Stimulated activated CD4-positive, alpha-beta T cell treated with anti-CD3 and anti-CD28 coated beads, Interleukin-15, amount 100 ng/mL, for 48 hours (primary cell): ENCODE results near the gene RAD9A.

Source experiments
- DNase-seq, 2 donors: peaks; one replicate each; pipeline ENCODE4 v3.0.0-alpha.2; 2020; ENCODE audit warnings: low read depth in 2 of 2

Gene RAD9A

GRCh38 chr11:67391304-67392182, at the start of gene RAD9A:
Gene RAD9A, plus strand, starts transcription at chr11:67391986. Its CDS starts 59 bp downstream, at chr11:67392045.
- DNase-seq = peak; percentile 85 to 90

DNA sequence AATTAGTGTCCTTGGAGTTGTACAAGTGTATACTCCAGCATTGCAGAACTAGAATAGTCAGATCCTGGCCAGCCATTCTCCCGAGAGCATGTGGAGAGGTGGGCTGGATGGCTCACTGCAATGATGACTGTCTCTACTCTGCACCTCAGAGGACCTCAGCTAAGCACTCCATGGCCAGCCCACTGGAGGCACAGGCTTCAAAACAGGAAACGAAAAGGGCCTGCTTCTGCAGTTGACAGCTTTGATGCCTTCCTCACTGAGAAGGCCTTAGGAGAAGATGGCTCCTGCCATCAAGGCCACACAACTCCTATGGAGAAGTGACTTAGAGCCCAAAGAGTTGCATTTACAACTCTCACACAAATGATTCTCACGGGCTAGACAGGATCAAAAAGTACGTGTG, 47.5 kb upstream of the RAD9A start:
- DNase-seq = no peak

- no peak for DNase-seq
These were observed 46.4 kb upstream of the RAD9A start for GRCh38 chr11:67345247-67345919.

DNA sequence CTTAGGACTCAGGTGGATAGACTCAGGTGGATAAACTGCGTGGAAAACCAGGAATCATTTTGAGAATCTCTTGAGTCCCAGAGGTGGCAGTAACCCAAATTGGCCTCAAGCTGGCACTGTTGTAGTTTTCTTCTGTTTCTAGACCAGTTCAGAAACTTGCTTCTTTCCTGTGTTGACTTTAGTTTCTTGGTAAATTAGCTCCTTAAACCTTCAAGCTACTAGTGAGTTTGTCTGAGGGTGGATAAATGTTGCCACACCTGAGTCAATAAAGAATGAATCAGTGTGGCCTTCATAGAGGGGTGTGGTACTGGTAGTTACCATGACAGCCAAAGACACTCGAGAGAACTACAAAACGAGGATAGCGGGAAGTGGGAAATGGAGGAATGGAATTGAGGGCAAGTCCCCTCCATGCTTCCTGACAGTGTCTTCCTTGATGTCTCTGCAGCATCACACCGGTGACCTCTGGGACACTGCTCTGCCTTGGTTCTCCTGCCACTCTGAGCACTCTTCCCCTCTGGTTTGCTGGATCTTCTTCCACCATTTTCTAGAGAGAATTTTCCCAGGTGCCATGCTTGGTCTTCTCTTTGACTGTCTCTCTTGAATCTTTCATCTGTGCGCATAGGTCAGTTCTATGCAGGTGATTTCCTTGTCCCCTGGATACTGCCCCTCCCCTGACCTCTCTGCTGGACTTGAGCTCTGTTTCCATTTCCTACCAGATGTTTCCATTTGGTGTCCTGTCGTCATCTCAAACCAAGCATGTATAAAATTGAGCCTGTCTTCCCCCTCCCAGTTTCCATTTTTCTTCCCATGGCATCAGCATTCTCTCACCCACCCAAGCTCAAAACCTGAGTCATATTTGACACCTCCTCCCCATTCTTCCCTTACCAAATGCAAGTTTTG, 45.6 kb upstream of the RAD9A start:
- no peak for DNase-seq

- DNase-seq = no peak
These were observed 43.6 kb upstream of the RAD9A start for GRCh38 chr11:67347964-67348749.

- no peak for DNase-seq
These were observed 42.8 kb upstream of the RAD9A start for GRCh38 chr11:67349036-67349435.

DNA sequence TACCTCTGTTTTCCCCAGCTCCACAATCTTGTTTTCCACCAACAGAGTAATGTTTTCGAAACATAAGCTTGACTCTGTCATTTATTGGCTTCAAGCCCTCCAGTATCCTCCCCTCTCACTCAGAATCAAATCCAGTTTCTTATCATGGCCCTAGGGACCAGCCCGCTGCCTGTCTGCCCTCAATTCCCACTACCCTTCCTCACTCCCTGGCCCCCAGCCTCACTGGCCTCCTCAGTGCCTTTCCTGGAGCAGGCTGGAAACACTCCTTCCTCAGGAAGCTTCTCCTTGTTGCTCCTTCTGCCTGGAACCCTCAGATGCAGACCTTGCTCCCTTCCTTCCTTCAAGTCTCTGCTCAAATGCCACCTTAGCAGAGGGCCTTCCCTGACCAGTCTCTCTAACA, 42.3 kb upstream of the RAD9A start:
- DNase-seq = no peak

DNA sequence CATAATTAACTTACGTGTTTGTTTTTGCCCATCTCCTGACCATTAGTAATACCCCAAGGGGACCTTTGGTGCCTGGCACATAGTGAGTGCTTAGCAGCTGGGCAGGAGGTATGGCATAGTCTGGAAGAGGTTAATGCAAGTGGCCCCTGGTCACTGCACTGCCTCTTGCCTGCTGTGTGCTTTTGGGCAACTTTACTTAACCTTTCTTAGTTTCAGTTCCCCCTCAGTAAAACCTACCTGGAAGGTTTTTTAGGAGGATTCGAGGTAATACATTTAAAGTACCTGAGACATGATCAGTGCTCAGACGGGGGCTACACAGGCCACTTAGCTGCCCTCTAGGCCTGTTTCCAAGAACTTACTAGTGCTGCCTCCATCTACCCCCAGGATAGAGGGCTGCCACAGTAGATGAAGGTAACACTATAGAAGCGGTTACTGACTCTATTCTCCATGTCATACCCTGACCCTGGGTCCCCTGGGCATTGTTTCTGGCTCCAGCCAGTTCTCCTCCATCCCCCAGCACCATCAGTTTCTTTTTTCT, 41.8 kb upstream of the RAD9A start:
- no peak for DNase-seq

DNA sequence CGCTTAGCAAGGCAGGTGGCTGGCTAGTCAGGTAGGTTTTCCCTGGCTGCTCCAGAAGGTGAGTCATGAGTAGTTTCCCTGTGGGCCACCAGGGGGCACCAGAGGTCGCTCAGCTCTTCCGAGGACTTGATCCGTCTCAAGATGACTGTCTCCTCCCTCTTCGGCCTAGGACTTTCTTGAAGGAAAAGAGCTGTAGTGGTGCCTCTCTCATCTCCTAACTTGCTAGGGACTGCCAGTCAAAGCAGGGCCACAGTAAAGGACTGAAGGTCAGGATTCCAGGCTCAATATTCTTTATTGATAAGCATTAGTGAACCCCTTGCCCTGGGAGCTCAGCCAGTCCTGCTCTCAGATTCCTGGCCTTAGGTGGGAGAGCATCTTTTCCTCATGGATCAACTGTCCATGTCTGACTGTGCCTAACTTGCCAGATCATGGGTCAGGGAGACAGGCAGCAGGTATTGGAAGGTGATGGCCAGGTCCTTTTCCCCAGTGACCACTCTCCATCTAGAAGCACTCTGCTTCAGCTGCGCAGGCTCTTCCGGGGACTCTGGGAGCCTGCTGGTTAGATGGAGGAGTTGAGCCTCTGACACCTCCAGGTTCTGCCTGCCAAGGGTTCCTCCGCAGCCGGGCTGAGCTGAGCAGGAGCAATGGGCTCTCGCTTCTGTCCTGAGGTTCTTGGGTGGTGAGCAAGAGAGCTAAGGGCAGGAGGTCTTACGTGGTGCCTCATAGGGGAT, 40.3 kb upstream of the RAD9A start:
- DNase-seq = peak in 1 of 2 donors; percentile 48

DNA sequence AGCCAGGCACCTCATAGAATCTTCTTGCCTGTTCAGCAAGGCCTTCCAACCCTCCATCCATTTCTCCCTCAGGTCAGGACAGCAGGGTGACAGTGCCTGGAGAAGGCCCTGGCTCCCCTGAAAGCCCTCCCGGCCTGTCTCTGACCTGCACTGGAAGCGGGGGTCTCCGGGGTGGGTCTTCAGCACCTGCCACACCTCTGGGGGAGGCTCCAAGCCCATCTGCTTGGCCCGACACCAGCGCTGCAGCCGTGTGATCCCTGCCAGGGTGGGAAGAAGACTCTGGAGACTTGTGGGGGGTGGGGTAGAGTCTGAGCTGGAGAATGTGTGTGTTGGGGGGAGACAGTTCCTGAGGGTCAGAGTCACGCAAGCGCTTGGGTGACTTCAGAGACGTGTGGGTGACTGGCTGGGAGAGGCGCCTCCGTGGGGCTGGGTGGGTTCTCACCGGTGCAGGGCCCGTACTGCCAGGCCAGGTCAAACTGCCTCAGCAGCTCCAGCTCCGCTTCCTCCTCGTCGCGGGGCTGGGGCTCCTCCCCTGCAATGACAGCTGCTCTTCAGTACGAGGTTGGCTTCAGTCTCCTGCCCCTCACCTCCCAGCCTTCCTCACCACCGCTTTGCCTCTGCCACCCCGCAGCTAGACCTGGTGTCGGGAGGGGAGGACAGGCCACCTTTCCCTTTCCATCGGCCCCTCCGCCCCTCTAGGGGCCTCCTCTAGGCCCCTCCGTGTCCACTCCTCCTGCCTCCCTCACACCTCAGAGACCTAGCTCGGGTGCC, 39.1 kb upstream of the RAD9A start:
- DNase-seq = no peak

DNA sequence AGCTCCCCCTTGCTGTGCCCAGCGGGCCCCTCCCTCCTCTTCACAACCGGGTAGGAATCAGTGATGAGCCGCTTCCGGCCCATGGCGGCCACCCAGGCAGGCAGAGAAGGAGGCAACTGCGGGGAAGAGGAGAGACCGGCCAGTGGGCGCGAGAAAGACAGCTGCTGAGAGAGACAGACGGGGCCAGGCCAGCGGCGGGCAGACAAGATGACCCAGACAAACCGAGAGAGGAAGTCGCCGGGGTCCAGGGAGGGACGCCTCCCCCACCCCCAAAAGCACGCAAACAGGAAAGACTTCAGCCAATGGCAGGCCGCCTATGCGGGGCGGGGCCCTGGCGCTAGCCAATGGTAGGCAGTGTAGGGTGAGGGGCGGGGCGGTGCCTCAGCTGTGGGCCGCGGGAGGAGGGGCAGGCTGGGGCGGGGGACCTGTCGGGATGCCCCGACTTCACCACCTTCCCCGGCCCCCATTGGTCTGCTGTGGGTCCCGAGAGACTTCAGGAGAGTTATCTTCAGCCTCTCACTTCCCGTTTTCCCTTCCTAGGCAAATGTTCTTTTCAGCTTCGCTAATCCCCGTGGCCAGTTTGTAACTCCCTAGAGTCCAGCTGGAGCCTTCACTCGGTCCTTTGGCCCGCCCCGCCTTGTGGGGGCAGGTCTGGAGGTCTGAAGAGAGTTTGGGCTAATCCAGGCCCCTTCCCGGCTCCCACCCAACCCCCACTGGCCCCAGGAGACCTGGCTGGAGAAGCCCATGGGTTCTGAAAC, 38.3 kb upstream of the RAD9A start, which contains the start of gene POLD4:
POLD4 (minus strand) TSS at position 230 of the 758 bp plus-strand sequence; CDS start at position 83, 147 bp downstream.
- peak; percentile 89 to 96 for DNase-seq

GRCh38 chr11:67354075-67355022, 37.4 kb upstream of the RAD9A start:
- DNase-seq = no peak

DNA sequence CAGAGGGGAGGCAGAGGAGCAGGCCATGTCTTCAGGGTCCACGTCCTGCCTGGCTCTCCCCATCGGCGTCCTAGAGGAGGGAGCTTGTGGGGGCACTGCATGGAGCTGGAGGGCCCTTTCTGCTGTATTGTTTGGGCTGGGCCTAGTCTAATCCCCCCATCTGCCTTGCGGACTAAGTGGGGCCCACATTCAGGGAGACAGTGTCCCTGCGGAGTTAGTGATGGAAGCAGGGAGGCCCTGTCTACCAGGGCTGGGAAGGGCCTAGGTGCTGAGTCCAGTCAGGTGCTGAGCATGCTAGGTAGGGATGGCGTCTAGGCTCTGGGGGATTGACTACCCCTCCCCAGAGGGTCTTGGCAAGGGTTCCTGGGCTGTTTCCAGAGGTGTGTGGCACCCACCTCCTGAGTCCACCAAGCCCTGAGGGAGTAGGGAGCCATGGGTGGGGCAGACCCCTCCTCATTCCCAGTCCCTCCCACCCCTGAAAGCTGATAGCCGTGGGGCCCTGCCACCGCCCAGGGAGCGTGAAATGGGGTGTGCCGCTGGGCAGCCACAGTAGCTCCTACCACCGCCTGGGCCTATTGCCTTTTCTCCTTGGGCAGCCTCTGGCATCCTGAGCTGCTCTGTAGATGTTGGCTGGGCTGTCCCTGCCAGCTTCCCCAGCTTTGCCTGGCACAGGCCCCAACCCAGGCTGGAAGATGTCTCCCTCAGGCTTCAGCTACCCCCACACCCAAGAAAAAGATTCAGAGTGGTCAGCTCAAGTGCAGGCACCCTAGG, 36.6 kb upstream of the RAD9A start:
- DNase-seq = no peak

- no peak for DNase-seq
These were observed 35.9 kb upstream of the RAD9A start for GRCh38 chr11:67355794-67356386.

DNA sequence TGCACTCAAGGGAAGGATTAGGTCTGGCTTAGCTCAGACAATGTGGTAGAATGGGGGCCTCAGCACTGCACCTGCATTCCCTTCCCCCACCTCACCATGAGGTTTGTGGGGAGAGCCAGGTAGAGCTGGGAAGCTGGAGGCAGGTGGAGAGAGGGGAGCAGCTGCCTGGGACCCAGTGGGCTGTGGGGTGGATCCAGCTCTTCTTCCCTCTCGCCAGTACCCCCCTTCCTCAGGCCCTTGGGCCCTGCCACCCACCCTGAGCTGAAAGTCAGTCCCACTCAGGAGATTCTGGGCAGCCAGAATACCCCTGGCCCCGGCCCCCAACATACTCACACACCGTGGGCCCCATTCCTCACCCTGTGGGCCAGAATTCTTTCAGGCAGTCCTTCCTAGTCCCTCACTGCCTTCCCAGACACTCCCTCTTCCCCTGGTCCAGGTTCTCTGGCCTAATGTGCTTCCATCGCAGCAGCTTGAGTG, 35.4 kb upstream of the RAD9A start:
- DNase-seq = no peak
